ENCODE results near the gene ZNF683.
"Not testable (repeated sequence)": the region's sequence is repeated elsewhere in the genome, so short reads cannot be mapped to it uniquely, and the experiment has no call there.

Gene ZNF683

GRCh38 chr1:26372611-26373010 is at the start of gene ZNF683:
Gene ZNF683, minus strand, starts transcription at chr1:26372750. Its CDS starts 4,179 bp downstream, at chr1:26368571.
- not testable (repeated sequence) for DNase-seq

DNA sequence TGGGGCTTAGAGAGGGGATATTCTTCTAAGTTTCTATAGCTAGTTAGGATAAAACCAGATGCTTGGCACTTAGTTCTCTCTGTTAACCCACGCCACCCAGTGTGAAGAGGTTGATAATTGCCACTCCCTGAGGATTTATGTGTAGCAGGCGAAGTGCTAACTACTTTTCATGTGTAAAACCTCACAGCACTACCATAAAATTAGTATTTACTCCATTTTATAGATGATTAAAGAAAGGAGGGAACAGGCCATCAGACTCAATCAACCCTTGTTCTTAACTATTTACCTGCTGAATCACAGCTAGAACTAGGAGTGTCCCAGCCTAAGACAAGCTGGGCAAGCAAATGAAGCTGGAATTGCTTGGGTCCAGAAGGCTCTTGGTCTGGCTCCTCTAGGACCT is 46.9 kb upstream of the ZNF683 start:
- DNase-seq, result peak; percentile 16

- no peak for DNase-seq
Observed at GRCh38 chr1:26418865-26419349, 46.4 kb upstream of the ZNF683 start.

GRCh38 chr1:26417111-26417759 is 44.7 kb upstream of the ZNF683 start:
- DNase-seq, result peak; percentile 79

DNA sequence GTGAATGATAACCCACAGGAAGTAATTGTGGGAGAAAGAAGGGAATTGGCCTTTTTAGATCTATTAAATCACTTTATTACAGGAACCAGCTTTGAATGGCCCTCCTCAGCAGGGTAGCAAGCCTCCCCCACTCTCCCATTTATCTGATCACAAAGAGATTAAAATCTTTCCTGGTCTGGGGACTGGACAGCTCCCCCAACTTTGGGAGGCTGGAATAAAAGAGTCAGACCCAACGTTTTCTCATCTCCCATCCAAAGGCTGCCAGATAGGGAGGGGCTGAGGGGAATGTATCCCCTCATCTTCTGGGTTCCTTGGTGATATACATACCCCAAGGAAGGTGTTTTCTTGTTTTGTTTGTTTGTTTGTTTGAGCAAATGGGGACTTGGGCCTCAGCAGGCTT is 40.5 kb upstream of the ZNF683 start:
- no peak for DNase-seq

- DNase-seq, result no peak
Observed at GRCh38 chr1:26412180-26412840, 39.8 kb upstream of the ZNF683 start.

GRCh38 chr1:26411624-26412074 is 39.1 kb upstream of the ZNF683 start:
- no peak for DNase-seq

DNA sequence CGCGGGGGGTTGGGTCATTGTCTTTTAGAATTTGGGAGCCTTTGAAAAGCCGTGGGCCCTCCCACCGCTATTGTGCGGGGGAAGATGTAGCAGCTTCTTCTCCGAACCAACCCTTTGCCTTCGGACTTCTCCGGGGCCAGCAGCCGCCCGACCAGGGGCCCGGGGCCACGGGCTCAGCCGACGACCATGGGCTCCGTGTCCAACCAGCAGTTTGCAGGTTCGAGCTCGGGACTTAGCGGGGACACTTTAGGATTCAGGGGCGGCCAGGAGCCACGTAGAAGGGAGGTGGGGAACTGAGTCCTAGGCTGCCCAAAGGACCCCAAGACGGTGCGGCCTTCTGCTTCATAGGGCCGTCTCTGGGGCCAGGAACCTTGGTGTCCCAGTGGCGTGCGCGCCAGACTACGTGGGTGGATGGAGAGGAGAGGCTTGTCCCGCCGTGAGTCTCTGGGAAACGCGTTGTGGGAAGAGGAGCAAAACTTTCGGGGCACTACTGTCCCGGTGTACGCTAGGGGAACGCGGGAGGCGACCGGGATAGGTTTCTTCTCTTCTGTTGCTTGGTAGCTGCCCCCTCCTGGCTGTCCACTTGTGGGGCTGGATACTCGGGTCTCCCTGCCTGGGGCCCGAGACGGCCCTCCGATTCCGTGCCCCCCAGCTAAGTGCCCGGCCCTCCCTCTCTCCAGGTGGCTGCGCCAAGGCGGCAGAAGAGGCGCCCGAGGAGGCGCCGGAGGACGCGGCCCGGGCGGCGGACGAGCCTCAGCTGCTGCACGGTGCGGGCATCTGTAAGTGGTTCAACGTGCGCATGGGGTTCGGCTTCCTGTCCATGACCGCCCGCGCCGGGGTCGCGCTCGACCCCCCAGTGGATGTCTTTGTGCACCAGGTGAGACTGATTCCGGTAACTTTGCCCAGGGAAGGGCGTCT is 38.4 kb upstream of the ZNF683 start, which contains the start of gene LIN28A:
TSS of gene LIN28A (plus strand) at position 112 of the 918 bp plus-strand sequence. CDS start at position 187, 75 bp downstream.
- DNase-seq, result no peak

DNA sequence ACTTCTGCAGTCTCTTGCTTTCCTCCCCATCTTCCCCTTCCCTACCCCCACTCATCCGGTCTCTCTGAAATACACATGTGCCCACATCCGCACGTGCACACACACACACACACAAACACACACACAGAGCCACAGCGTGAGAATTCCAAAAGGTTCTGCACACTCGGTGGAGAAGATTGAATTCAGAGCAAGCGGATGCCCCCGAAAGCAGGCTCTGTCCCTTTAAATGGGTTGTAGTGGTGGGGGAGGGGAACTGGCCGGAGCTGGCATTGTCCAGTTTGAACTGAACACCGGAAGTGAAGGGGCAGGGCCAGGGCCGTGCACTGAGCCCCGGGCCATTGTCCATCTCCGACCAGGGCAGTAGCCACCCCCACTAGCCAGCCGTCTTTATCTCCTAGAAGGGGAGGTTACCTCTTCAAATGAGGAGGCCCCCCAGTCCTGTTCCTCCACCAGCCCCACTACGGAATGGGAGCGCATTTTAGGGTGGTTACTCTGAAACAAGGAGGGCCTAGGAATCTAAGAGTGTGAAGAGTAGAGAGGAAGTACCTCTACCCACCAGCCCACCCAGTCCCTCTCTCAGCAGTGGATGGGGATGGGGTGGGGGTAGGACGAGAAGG is 36.7 kb upstream of the ZNF683 start:
- no peak for DNase-seq

- no peak for DNase-seq
Observed at GRCh38 chr1:26408604-26409003, 36.1 kb upstream of the ZNF683 start.

- peak; percentile 71 for DNase-seq
Observed at GRCh38 chr1:26405281-26405915, 32.8 kb upstream of the ZNF683 start.

GRCh38 chr1:26404641-26405040 is 32.1 kb upstream of the ZNF683 start:
- no peak for DNase-seq

DNA sequence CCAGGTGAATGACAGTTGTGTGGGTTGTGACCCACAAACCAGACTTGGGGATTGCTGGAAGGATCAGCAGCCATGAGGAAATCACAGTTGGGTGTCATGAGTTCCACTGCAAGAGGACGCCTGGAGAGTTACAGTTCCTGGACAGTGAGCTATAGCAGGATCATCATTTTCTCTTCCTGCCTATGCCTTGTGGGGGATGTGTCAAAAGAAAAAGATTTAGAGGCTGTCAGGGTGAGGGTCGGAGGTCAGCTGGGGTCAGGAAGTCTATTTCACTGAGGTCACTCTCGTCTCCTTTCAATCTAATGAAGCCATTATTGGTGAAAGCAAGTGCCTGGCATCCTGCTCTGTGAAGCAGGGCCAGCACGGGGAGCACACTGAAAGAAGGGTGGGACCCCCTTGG is 31.1 kb upstream of the ZNF683 start:
- no peak for DNase-seq

DNA sequence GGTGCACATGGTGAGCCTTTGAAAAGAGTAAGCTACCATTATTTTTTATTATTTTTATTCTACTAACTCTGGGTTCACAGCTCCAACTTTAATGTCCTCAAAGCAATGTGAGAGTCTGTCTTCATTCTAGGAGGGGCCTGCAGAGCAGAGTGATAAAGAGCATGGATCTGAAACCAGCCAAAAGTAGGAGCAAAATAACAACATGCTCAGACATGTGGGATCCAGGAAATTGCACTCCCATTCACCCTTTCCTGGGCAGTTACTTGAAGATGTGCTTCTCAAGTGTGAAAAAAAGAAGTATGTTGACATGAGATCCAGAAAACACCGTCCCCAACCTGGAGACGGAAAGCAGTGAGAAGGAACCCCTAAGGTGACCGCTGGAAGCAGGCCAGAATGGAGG is 29.3 kb upstream of the ZNF683 start:
- peak; percentile 62 for DNase-seq

- DNase-seq, result no peak
Observed at GRCh38 chr1:26399034-26399433, 26.5 kb upstream of the ZNF683 start.

GRCh38 chr1:26395754-26396153 is 23.2 kb upstream of the ZNF683 start:
- DNase-seq, result no peak

DNA sequence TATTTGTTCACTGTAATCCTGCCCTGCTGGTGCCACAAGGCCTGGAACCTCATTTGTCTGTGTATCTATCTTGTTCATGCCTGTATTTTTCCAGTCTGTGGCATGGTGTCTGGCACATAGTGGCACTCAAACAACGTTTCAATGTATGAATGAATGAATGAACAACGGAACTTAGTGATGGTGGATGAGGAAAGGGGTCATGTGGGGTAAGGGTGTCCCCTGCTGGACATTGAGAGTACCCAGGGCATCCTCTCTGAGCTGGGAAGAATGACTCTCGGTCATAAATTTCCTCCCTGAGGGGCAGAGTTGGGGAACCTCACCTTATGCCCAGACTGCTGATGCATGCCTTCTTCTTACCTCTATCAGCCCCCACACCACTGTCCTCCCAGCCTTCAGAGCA is 18.9 kb upstream of the ZNF683 start:
- peak; percentile 32 for DNase-seq

GRCh38 chr1:26389604-26390247 is 17.2 kb upstream of the ZNF683 start:
- no peak for DNase-seq

- no peak for DNase-seq
Observed at GRCh38 chr1:26388791-26389445, 16.4 kb upstream of the ZNF683 start.

DNA sequence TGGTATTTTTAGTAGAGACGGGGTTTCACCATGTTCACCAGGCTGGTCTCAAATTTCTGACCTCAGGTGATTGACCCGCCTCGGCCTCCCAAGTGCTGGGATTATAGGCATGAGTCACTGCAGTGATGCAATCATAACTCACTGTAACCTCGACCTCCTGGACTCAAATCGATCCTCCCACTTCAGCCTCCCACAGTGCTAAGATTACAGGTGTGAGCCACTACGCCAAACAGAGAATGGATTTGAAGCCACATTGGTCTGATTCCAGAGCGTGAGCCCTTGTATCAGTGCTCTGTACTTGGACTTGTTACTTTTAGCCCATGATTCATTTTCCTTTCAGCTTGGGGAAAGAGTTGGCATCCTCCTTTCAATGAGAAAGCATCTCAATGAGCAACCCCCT is 14.9 kb upstream of the ZNF683 start:
- no peak for DNase-seq

DNA sequence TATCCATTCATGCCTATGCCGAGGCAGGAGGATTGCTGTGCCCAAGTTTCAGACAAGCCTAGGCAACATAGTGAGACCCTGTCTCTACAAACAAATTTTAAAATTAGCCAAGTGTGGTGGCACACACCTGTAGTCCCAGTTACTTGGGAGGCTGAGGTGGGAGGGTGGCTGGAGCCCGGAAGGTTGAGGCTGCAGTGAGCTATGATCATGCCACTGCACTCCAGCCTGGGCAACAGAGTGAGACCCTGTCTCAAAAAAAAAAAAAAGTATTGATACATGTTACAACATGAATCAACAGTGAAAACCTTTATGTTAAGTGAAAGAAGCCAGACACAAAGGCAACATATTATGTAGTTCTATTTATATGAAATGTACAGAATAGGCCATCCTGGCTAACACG is 12.5 kb upstream of the ZNF683 start:
- DNase-seq, result not testable (repeated sequence)
